Neural cell (in vitro differentiated cells): Measurements from ENCODE around the gene SLC10A2. TPM values are rescaled to one million over a fixed set of nuclear protein-coding genes. Genes with fewer than 3 reads are reported as not detected.
"Not testable (repeated sequence)": the region's sequence is repeated elsewhere in the genome, so short reads cannot be mapped to it uniquely, and the experiment has no call there.

Experiments used
- H2AFZ ChIP-seq: fragments of 200-600, 300-800 bp; sonication (generic), shearing (Covaris generic); 2 replicates; pipeline ENCODE4 v1.6.0; 2014; ENCODE audit warnings: low read depth, mild to moderate bottlenecking, antibody characterized with exemption, low read length, moderate library complexity
- H3F3A ChIP-seq: fragments of 200-600 bp; shearing (Covaris generic); 2 replicates; pipeline ENCODE4 v1.6.1; 2016; ENCODE audit warnings: mild to moderate bottlenecking, moderate library complexity, mixed read lengths, antibody characterized with exemption, low read length; ENCODE audit not compliant: insufficient read depth, poor library complexity, severe bottlenecking
- H3K27ac ChIP-seq: fragments of 200-600, 300-800 bp; sonication (generic), shearing (Covaris generic); 2 replicates; pipeline ENCODE4 v1.5.1; 2014; ENCODE audit warnings: mild to moderate bottlenecking, low read length, moderate library complexity
- H3K27me3 ChIP-seq: fragments of 300-800, 200-600 bp; sonication (generic), shearing (Covaris generic); 2 replicates; pipeline ENCODE4 v1.6.0; 2014; ENCODE audit warnings: mild to moderate bottlenecking, low read depth, low read length, moderate library complexity; ENCODE audit not compliant: insufficient read depth
- H3K36me3 ChIP-seq: fragments of 300-800, 200-600 bp; sonication (generic), shearing (Covaris generic); 2 replicates; pipeline ENCODE4 v1.5.1; 2014; ENCODE audit warnings: mild to moderate bottlenecking, antibody characterized with exemption, low read length, moderate library complexity; ENCODE audit not compliant: insufficient read depth
- H3K4me2 ChIP-seq: fragments of 300-800, 200-600 bp; sonication (generic), shearing (Covaris generic); 2 replicates; pipeline ENCODE4 v1.6.0; 2014; ENCODE audit warnings: mild to moderate bottlenecking, low read length
- H3K4me3 ChIP-seq: fragments of 300-800, 200-600 bp; sonication (generic), shearing (Covaris generic); 2 replicates; pipeline ENCODE4 v1.5.1; 2014; ENCODE audit warnings: mild to moderate bottlenecking, low read length, moderate library complexity
- H3K79me2 ChIP-seq: fragments of 200-600 bp; shearing (Covaris generic); replicated peaks from 2 replicates; pipeline ENCODE4 v1.6.0; 2014; ENCODE audit warnings: mild to moderate bottlenecking, low read length, moderate library complexity; ENCODE audit not compliant: insufficient read depth
- H3K9ac ChIP-seq: fragments of 300-800, 200-600 bp; sonication (generic), shearing (Covaris generic); 2 replicates; pipeline ENCODE4 v1.6.1; 2016; ENCODE audit warnings: mild to moderate bottlenecking, low read length, mixed read lengths
- H3K9me2 ChIP-seq: fragments of 200-600 bp; shearing (Covaris generic); 2 replicates; pipeline ENCODE4 v1.6.1; 2016; ENCODE audit warnings: mild to moderate bottlenecking, low read length, mixed read lengths; ENCODE audit not compliant: insufficient read depth
- H3K9me3 ChIP-seq: fragments of 200-600, 300-800 bp; sonication (generic), shearing (Covaris generic); 2 replicates; pipeline ENCODE4 v1.6.1; 2016; ENCODE audit warnings: mild to moderate bottlenecking, mixed run types, low read length, moderate library complexity, mixed read lengths
- H4K20me1 ChIP-seq: fragments of 200-600 bp; shearing (Covaris generic); 2 replicates; pipeline ENCODE4 v1.6.1; 2016; ENCODE audit warnings: mild to moderate bottlenecking, mixed run types; ENCODE audit not compliant: insufficient read depth
- CTCF ChIP-seq: fragments of 450-650 bp; IDR thresholded peaks from 2 replicates; pipeline ENCODE4 v1.5.1; 2014; ENCODE audit warnings: antibody characterized with exemption, mild to moderate bottlenecking, moderate library complexity; ENCODE audit not compliant: poor library complexity, severe bottlenecking
- EP300 ChIP-seq: fragments of 450-650 bp; conservative IDR thresholded peaks from 2 replicates; pipeline ENCODE4 v1.6.1; 2014; ENCODE audit warnings: antibody characterized with exemption, mild to moderate bottlenecking, moderate library complexity; ENCODE audit not compliant: poor library complexity, severe bottlenecking
- EZH2 ChIP-seq: fragments of 200-600, 300-800 bp; shearing (Covaris generic), sonication (generic); IDR thresholded peaks from 2 replicates; pipeline ENCODE4 v1.6.1; 2014; ENCODE audit warnings: antibody characterized with exemption, low read length, borderline replicate concordance, mild to moderate bottlenecking; ENCODE audit not compliant: insufficient read depth, poor library complexity, severe bottlenecking
- MXI1 ChIP-seq: fragments of 450-650 bp; conservative IDR thresholded peaks from 2 replicates; pipeline ENCODE4 v1.6.1; 2014; ENCODE audit warnings: antibody characterized with exemption, mild to moderate bottlenecking; ENCODE audit not compliant: poor library complexity, severe bottlenecking
- POLR2AphosphoS5 ChIP-seq: IDR thresholded peaks from 2 replicates; pipeline ENCODE4 v1.6.1; 2012
- RAD21 ChIP-seq: fragments of 450-650 bp; conservative IDR thresholded peaks from 2 replicates; pipeline ENCODE4 v1.6.1; 2014; ENCODE audit warnings: antibody characterized with exemption, mild to moderate bottlenecking, moderate library complexity
- REST ChIP-seq: IDR thresholded peaks from 2 replicates; pipeline ENCODE4 v1.6.1; 2012; ENCODE audit warnings: borderline replicate concordance
- SMC3 ChIP-seq: fragments of 450-650 bp; conservative IDR thresholded peaks from 2 replicates; pipeline ENCODE4 v1.6.1; 2014; ENCODE audit warnings: antibody characterized with exemption, mild to moderate bottlenecking, moderate library complexity; ENCODE audit not compliant: poor library complexity
- TAF1 ChIP-seq: IDR thresholded peaks from 2 replicates; pipeline ENCODE4 v1.6.1; 2012; ENCODE audit warnings: low read depth
- polyA plus RNA-seq: library from polyadenylated mRNA; depleted of rRNA; stranded (reverse); fragments of >200 nt; gene quantifications from 2 replicates; pipeline ENCODE4 v1.2.3, GENCODE V29; 2014

The SLC10A2 gene
- polyA plus RNA-seq, 1 donor from 2014 or later, result not detected

- no peak overlapping the region for H2AFZ ChIP-seq
- no peaks in the 10 kb centered on the region for H3K27me3 ChIP-seq
- H3K4me3 ChIP-seq, result no peak overlapping the region
- H4K20me1 ChIP-seq, result no peaks in the 10 kb centered on the region
- H3K4me2 ChIP-seq, result no peak overlapping the region
- no peaks in the 10 kb centered on the region for H3K79me2 ChIP-seq
- H3K27ac ChIP-seq, result no peak overlapping the region
- no peaks in the 10 kb centered on the region for H3K36me3 ChIP-seq
- H3K9me2 ChIP-seq, result no peaks in the 10 kb centered on the region
- TF ChIP-seq CTCF, result no peak
- no peak for TF ChIP-seq POLR2AphosphoS5
- no peak for TF ChIP-seq EZH2
- TF ChIP-seq SMC3, result no peak
- no peak for TF ChIP-seq RAD21
- no peak for TF ChIP-seq EP300
- TF ChIP-seq TAF1, result no peak
- no peak for TF ChIP-seq REST
- TF ChIP-seq MXI1, result no peak
- H3K9ac ChIP-seq, result no peak overlapping the region
- H3F3A ChIP-seq, result no peaks in the 10 kb centered on the region
- H3K9me3 ChIP-seq, result no peaks in the 10 kb centered on the region
These were observed 38.1 kb upstream of the SLC10A2 start for GRCh38 chr13:103104340-103104739.

- not testable (repeated sequence) for H3K36me3 ChIP-seq, H3K4me3 ChIP-seq, H3K79me2 ChIP-seq, H3F3A ChIP-seq, H3K9me2 ChIP-seq, H4K20me1 ChIP-seq, H3K27ac ChIP-seq, H3K4me2 ChIP-seq, H2AFZ ChIP-seq, H3K9ac ChIP-seq, H3K27me3 ChIP-seq, H3K9me3 ChIP-seq
These were observed 37.2 kb upstream of the SLC10A2 start for GRCh38 chr13:103103456-103103855.

GRCh38 chr13:103102482-103102881, 36.3 kb upstream of the SLC10A2 start:
- H3F3A ChIP-seq, result no peaks in the 10 kb centered on the region
- no peaks in the 10 kb centered on the region for H3K79me2 ChIP-seq
- H3K9ac ChIP-seq, result no peak overlapping the region
- H3K36me3 ChIP-seq, result no peaks in the 10 kb centered on the region
- no peak overlapping the region for H2AFZ ChIP-seq
- no peak overlapping the region for H3K4me3 ChIP-seq
- no peaks in the 10 kb centered on the region for H4K20me1 ChIP-seq
- no peaks in the 10 kb centered on the region for H3K9me2 ChIP-seq
- H3K27ac ChIP-seq, result no peak overlapping the region
- H3K27me3 ChIP-seq, result no peaks in the 10 kb centered on the region
- no peak overlapping the region for H3K4me2 ChIP-seq
- H3K9me3 ChIP-seq, result no peaks in the 10 kb centered on the region
- TF ChIP-seq REST, result no peak
- TF ChIP-seq EZH2, result no peak
- TF ChIP-seq MXI1, result no peak
